ENCODE measurements around the gene CBX6. TPM values are rescaled to one million over a fixed set of nuclear protein-coding genes. Genes with fewer than 3 reads are reported as not detected.

CBX6 gene
- total RNA-seq, 1 experiment from 2014 or later, result 90.0 TPM

GRCh38 chr22:38859581-38860282 is 12.3 kb downstream of the CBX6 start:
- RAD21 ChIA-PET (ENCODE audit: low non-redundant PET in 1 of 2, low total read pairs in 2 of 2, uncharacterized antibody in 2 of 2, unreplicated experiment in 2 of 2), result no interaction called here
- H2AFZ ChIP-seq (ENCODE audit: low read depth, low read length, poor library complexity, severe bottlenecking), result no peak overlapping the region
- H3K27me3 ChIP-seq (ENCODE audit: insufficient read depth, low read length), result no peaks in the 10 kb centered on the region
- H3K36me3 ChIP-seq (ENCODE audit: control insufficient read depth in 1 of 2, insufficient read depth in 2 of 2, low read length in 2 of 2), result peaks cover under 1% of the 10 kb centered on the region in 2 experiments; a peak in 2 of 4 replicates
- ATAC-seq, result 0 out of 2 replicates have a peak, but pooled peaks have one; percentile 16
- H3K9ac ChIP-seq (ENCODE audit: low read length), result no peak overlapping the region
- no peak overlapping the region for H3K4me2 ChIP-seq (ENCODE audit: low read length)
- no TSS peak for BruUV-seq (replicated peaks)
- no peak overlapping the region for H3K27ac ChIP-seq (ENCODE audit: low read depth, low read length)
- no peaks in the 10 kb centered on the region for H3K4me1 ChIP-seq (ENCODE audit: control insufficient read depth in 1 of 2, insufficient read depth in 2 of 2, low read length in 2 of 2)
- no peak for DNase-seq (ENCODE audit: low read depth, low spot score)
- POLR2A ChIA-PET, result interaction anchor here (0.6 kb wide), 1 partner anchor 65 kb away, joined by 5 read pairs; no protein-coding TSS in a partner anchor
- H3K9me2 ChIP-seq (ENCODE audit: insufficient read depth), result no peaks in the 10 kb centered on the region
- no peak overlapping the region for H3K4me3 ChIP-seq (replicated peaks in 1 of 2; ENCODE audit: low read depth in 1 of 2, low read length in 2 of 2)
- CTCF ChIA-PET, result interaction anchor here (0.7 kb wide), 1 partner anchor 10 kb away, joined by 3 read pairs; no protein-coding TSS in a partner anchor
- no peak for TF ChIP-seq ZNF274 (IDR thresholded peaks at IDR 0.05; ENCODE audit: low read depth, low read length)
- TF ChIP-seq ELF1 (IDR thresholded peaks at IDR 0.05; ENCODE audit: borderline replicate concordance, low read depth), result no peak
- no peak for TF ChIP-seq CEBPB (IDR thresholded peaks at IDR 0.05; ENCODE audit: low read depth)
- no peak for TF ChIP-seq TCF7L2 (IDR thresholded peaks at IDR 0.05; ENCODE audit: borderline replicate concordance, extremely low read depth, insufficient read depth, insufficient read length)
- no peak for TF ChIP-seq CBX3 (IDR thresholded peaks at IDR 0.05; ENCODE audit: low read depth)
- no peak for TF ChIP-seq EZH2 (IDR thresholded peaks at IDR 0.05)
- TF ChIP-seq ZBTB33 (IDR thresholded peaks at IDR 0.05; ENCODE audit: extremely low read depth, insufficient replicate concordance, low read length), result no peak
- no peak for TF ChIP-seq YY1 (IDR thresholded peaks at IDR 0.05; ENCODE audit: extremely low read depth, insufficient replicate concordance, low read depth, low read length)
- TF ChIP-seq ATF3 (IDR thresholded peaks at IDR 0.05), result no peak
- no peak for TF ChIP-seq REST (IDR thresholded peaks at IDR 0.05; ENCODE audit: low read depth)
- no peak for TF ChIP-seq EZH2phosphoT487 (IDR thresholded peaks at IDR 0.05; ENCODE audit: borderline replicate concordance)
- TF ChIP-seq CTCF (IDR thresholded peaks at IDR 0.05 in 2 of 3, conservative IDR thresholded peaks at IDR 0.05 in 1 of 3; ENCODE audit: borderline replicate concordance in 1 of 3, insufficient read depth in 1 of 3, low read depth in 2 of 3, low read length in 2 of 3), result no peak
- no peak for TF ChIP-seq EGR1 (IDR thresholded peaks at IDR 0.05; ENCODE audit: low read depth)
- no peak for TF ChIP-seq JUND (IDR thresholded peaks at IDR 0.05)
- no peaks in the 10 kb centered on the region for H3K79me2 ChIP-seq (ENCODE audit: insufficient read depth, low read length)
- H4K20me1 ChIP-seq (ENCODE audit: insufficient read depth), result no peaks in the 10 kb centered on the region
- intact Hi-C loops (cut with micrococcal nuclease), result no loop called here
- no peaks in the 10 kb centered on the region for H3K9me3 ChIP-seq (ENCODE audit: control insufficient read depth in 1 of 2, insufficient read depth in 1 of 2, low read depth in 1 of 2, low read length in 2 of 2)

Measured in HCT116 (cell line).